Fibroblast of peridontal ligament (primary cell): ENCODE results near the gene TRDN.
"Not testable (repeated sequence)": the region's sequence is repeated elsewhere in the genome, so short reads cannot be mapped to it uniquely, and the experiment has no call there.

Source experiments
- DNase-seq: peaks from one replicate; pipeline ENCODE4 v3.0.0-alpha.2; 2010; ENCODE audit errors: extremely low read depth

TRDN gene

DNA sequence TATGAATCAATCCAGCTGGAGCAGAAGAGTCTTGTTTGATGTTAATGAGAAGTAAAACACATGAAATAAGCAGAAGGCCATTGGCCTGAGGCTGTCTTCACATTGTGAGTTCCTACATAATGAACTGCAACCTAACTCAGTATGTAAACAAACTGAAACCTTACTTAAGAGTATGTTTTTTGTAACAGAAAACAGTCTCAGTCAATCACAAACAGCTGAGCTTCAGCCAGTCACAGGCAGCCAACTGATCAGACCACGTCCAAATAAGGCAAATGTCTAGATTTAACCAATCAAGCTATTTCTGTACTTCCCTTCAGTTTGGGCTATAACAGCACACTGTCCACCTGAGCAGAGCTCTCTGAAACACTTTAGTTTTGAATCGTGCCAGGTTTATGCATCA lies 234.7 kb downstream of the TRDN start:
- DNase-seq, result no peak

DNA sequence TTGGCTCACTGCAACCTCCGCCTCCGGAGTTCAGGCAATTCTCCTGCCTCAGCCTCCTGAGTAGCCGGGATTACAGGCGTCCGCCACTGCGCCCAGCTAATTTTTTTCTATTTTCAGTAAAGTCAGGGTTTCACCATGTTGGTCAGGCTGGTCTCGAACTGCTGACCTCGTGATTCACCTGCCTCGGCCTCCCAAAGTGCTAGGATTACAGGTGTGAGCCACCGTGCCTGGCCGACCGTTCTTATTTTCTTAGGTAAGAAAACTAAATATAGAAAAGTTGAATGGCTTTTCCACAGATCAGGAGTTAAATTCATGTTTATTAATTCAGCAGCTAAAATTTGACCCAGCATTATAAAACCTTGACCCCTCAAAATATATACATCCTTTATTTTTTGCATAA lies 238.7 kb downstream of the TRDN start:
- DNase-seq, result no peak

DNA sequence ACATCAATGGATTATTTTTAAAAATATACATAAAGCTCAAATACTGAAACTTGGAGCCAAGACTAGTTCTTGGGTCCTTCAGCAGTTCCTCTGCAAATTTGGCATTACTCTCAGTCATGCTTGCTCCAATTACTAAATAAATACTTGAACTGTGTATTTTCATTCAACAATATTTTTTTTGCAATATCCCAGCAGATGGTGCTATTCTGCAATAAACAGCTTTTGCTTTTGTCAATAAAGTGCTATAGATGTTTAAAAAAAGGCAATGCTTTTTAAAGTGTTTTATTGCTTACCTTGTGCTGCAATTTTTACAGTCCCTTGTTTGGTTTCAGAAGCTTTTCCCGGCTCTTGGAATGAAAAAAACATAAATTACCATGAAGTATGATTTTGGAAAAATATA lies 243.4 kb downstream of the TRDN start:
- DNase-seq, result peak; percentile 18

DNA sequence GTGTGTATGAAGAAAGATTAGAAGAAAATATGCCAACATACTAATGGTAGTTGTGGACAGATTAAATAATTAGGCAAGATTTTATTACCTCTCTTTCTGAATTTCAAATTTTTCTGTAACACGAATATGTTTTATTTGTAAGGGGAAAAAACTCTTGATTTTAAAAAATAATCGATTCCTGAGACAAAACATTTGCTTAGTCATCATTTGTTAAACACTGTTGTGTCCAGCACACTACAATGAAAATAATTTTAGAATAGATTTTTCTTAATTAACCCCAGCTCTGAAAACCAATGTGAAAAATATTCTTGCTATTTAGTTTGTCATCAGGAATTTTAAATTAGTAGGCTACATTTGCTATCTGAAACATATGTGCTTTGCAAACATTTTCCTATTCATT lies 253.0 kb downstream of the TRDN start:
- no peak for DNase-seq

DNA sequence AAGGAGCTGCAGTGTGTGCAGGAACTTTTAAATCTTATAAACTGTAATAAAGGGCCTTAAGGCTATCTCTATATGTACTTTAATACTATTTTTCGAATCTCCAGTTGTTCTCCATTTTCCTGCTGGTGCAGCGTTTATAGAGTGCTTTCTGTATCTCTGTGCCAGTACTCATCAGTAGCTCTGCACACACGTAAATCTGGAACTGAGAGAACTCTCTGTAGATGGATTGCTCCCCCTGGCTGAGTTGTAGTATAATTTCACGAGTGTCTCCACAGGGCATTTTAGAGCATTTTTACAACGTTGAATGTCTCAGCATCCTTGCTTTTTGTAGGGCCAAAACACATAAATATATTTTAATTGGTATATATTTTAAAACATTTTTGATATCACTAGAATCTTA lies 256.5 kb downstream of the TRDN start:
- DNase-seq, result peak; percentile 10

DNA sequence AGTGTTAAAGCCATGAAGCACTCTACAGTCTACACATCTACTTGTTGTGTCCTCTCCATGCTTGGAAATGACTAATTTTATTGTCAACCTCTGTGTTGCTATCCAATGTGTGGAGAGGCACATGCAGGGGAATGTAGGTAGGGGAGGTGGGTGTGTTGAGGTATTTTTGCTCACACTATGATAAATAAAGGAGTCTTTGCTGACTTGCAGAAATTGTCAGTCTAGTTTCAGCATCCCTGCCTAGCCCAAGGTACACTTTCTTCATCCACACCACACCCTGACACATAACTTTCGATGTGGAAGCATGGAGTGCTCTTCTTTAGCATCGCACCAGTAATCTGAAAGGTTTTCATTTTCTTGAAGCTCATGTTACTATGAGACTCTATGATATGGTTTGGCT lies 264.0 kb downstream of the TRDN start:
- no peak for DNase-seq

DNA sequence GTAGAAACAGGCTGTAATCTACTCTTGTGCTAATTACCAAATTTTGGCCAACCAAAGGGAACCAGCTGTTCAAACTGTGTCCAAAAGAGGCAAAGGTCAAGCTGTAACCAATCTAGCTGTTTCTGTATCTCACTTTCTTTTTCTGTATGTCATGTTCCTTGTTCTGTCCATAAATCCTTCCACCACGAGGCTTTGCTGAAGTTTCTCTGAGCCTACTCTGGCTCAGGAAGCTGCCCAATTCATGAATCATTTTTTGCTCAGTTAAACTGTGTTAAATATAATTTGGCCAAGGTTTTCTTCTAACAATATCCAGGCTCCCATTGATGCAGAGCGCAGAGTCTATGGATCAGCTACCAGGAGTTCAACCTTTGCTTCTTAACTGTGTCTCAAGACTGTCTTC lies 272.8 kb downstream of the TRDN start:
- DNase-seq, result no peak

DNA sequence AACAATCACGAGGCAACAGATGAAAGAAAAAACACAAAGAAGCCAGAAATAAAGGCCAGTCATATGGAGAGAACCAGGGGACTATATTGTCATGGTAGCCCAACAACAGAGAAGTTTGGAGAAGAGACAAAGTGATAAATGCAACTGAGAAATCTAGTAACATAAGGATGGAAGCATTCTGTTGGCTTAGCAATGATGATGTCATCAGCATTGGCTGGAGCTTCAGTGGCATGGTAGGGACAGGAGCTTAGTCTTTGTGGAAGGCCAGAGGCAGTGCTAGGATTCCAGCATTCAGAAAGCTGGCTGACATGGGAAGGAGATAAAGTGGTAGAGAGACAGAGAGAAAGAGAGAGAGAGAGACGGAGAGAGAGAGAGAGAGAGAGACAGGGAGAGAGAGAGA lies 276.4 kb downstream of the TRDN start:
- DNase-seq, result no peak

DNA sequence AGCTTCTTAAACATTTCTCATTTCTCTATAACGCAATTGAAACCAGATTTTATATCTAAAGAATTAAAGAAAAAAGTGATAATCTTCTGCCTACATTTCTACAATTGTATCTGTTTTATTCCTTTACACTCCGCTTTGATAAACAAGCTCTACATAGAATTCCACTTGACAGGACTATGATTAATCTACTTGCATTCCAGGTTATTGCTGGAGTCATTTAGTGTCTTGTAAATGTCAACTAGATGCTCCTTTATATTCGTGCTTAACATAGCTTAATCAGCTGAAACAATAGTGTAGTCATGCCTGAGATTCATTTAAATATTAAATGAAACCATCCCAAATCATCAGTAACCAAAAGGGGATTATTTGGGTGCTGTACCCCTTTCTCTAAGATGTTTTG lies 284.0 kb downstream of the TRDN start:
- no peak for DNase-seq

DNA sequence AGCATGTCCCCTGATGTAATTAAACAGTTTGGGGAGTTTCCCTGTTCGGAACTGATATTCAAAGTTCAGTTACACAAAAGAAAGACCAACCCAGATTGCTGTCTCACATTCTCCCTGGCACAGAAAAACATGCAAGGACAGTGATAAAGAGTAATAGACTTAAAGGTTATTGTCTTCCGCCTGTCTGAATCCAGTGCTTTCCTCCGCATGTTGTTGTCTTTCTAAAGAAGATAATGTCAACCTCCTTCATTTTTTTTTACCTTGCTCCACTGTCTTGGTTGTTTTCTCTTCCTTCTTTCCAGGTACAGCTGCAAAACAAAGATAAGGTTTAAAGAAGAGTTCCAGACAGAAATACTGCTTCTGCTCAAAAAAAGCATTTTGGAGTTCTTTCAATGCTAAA lies 284.5 kb downstream of the TRDN start:
- no peak for DNase-seq

DNA sequence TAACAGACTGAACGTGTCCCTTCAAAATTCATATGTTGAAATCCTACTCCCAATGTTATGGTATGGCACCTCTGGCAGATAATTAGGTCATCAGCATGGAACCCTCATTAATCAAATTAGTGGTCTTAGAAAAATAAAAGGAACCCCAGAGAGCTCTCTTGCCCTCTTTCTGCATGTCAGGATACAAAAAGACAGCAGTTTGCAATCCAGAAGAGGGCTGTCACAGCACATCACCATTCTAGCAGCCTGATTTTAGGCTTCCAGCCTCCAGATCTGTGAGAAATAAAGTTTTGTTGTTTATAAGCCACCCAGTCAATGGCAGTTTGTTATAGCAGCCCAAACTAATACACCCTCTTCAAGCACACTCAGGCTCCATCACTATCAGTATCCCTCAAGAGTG lies 292.9 kb downstream of the TRDN start:
- no peak for DNase-seq

DNA sequence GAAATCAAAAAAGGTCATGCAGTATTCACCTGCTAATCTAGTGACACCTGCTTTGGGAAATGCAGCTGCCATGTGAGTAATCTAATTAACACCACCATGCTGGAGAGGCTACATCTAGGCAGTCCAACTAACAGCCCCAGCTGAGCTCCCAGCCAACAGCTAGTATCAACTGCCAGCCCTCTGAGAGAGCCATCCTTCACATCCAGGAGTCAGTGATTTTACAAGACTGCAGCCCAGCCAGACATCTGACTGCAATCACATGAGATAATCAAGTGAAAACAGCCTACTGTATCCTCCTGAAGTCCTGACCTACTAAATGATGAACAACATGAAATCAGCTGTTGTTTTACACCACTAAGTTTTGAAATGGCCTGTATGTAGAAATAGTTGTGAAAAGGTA lies 298.4 kb downstream of the TRDN start:
- DNase-seq, result no peak

DNA sequence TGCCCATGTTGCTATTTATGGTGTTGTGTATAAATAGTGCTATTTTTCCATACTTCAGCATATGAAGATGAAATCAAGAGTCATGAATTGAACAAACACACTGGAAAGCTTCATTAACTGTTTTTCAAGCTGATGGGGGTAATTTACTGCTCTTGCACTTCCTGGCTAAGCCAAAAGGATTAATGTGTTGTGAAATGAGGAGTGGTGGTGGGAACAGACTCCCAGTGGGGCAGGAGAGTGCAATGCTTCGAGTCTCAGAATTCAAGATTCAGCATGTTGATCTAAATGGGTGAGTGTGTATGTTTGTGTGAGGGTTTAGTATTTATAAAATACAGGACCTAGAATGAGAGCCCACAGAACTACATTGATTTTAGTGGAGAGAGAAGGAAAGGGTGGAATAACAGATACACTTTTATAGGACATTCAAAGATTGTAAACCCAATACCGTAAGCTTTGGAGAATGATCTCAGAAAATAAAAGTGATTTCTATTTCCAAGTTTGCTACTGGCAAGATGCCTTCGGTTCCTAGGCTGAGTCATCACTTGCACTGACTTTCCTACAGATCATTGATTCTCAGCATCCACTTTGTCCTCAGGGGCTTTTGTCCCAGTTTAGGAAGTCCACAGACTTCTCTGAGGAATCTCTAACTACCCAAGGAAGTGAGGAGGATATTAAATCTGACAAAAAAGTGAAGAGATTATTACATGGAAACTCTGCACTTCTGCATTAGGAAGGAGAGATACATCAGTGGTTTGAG lies 303.6 kb downstream of the TRDN start:
- no peak for DNase-seq

DNA sequence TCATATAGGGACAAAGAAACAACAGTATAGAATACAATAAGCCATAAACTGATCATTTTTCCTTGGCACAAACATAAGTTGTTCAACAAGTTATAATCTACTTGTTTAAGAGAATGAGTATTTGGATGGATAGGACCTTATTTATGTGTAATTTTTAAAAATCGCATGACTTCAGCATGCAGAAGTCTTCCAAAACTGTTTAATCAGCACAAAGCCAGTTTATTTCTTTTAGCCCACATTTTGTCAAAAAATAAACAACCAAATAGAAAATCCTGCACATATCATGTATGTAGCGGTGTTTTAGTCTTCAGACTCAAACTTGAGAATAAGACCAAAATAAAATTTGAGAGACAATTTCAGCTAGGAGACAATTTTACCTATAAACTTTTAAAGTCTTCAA lies 304.7 kb downstream of the TRDN start:
- no peak for DNase-seq

DNA sequence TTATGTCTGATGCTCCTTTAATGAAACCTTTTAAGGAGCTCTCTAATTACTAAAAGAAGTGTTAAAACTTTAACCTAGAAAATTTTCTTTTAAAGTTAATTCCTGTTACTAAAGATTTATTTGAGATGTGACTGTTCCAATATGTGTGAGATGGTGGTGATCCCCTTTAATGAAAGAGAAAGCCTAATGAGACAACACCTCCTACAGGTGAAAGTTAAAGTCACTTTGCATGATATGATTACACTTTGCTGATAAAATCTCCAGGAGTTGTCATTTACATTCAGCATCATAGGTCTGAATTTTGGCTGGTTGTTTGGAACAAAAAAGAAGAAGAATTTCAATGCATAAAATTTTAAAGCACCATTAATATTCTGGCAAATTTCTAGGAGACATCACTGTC lies 307.4 kb downstream of the TRDN start:
- no peak for DNase-seq

DNA sequence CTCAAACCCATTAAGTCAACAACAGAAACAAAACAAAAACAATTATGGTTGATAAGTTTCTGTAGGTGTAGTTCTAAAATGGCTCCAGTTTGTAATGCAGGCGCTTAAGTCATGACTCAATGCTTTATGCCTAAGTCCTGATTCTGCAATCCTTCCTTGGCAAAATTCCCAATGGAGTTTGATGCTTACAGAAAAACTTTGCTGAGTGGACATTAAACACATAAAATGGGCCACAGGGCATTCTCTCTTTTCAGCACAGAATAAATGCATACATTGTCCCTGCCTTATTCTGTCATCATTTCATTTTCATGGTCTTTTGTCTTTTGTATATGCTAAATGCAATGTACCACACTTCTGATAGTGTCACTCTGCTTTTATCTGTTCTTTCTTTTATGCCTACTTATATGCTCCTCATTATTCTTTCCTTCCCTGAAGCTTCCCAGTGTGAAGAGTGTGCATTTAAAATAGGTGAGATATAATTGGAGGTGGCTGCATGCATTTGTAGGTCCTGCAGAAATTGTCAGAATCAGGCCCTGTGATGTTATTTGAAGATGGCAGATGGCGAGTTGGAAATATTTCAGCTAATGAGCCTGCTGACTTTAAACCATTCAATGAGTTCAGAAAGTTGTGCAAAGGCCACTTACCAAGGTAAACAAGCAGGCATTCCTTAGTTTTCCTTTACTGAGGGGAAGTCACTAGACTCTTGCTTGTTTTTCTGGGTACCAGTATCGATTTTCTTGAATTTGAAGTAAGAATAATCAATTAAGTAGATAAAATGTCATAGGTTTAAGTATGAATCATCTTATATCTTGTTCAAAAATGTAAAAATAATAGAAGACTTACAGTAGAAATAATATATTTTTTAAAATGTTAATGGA lies 313.1 kb downstream of the TRDN start:
- no peak for DNase-seq

DNA sequence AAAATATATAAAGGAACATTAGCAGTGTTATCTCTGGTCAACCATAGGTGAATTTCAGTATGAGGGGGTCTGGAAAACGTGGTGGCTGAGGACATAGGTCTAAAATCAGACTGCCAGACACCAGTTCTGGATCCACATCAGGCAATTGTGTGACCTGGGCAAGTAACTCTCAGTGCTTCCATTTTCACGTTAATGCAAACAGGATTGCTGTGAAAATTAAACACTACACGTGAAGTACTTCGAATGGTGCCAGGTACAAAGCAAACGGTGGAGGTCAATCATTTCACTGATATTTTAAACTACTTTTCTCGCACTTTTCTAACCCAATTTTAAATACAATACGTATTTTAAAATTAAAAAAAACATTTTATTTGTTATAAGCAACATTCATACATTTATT lies 315.7 kb downstream of the TRDN start:
- no peak for DNase-seq

DNA sequence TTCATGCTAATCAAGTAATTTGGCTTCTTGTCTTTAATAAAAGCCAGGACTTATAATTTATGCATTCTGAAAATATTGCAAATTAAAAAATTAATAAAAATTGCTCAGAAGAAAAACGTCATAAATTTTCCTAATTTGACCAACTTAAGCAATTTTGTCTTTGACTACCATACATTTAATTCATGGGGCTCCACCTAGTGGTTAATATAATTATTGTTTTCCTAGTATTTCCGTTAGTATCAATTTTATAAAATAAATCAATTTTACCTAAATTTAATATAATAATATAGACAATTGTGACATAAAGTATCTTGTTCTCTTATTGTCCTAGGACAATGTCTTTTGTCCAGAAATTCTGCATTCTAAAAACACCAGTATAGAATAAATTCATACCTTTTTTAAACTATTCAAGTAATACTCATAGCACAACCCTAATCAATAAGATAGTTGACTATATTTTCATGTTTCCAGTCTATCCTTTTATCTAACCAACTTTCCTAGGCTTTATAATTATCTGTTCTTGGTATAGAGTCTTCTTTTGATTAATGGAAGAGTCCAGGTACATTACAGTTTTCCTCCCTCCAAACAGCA lies 319.9 kb downstream of the TRDN start:
- DNase-seq, result peak; percentile 44

DNA sequence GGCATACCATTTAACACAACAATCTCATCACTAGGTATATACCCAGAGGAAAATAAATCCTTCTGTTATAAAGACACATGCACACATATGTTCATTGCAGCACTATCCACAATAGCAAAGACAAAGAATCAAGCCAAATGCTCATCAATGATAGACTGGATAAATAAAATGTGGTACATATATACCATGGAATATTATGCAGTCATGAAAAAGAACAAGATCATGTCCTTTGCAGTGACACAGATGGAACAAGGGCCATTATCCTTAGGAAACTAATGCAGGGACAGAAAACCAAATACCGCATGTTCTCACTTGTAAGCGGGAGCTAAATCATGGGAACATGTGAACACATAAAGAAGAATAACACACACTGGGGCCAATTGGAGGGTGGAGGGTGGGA lies 322.3 kb downstream of the TRDN start:
- DNase-seq, result not testable (repeated sequence)

DNA sequence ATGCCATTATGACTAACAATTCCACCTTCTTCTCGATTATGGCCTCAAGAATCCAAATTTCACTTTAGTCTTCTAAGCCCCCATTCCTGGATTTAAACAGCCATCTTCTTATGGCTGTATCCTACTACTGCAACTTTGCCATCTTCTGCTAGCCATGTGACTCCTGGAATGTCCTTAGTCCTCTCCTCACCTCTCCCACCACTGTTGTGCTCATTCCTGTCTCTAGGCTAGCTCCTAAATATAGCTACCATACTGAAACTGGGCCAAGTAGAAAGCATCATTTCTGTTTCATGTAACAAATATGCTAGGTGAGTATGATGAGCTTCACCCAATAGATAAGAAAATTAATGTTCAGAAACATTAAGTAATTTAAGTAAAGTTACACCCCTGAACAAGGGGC lies 327.6 kb downstream of the TRDN start:
- DNase-seq, result no peak

DNA sequence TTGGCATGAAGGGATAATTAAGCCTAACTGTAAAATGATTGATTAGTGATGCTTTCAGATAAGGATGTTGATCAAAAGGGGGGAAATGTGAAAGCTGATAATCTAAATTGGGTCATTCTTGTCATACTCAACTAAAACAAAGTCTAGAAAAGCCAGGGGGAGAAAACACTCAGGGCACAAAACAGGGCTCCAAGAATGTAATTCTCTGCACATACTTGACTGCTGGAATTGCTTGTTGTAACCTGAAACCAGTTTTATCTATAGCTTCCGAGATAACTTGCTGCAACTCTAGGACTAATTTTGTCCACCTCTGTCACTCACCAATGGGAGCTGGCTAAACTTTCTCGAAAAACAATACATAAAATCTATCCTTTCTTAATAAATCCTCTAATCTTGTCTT lies 330.4 kb downstream of the TRDN start:
- DNase-seq, result no peak

DNA sequence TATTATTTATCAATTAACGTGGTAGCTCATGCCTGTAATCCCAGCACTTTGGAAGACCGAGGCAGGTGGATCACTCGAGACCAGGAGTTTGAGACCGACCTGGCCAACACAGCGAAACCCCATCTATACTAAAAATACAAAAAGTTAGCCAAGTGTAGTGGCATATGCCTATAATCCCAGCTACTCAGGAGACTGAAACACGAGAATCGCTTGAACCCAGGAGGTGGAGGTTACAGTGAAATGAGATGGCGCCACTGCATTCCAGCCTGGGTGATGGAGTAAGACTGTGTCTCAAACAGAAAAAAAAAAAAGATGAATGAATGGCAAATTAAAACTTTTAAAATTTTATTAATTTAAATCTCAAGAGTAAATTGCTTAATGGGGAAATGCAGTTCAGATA lies 341.1 kb downstream of the TRDN start:
- no peak for DNase-seq

DNA sequence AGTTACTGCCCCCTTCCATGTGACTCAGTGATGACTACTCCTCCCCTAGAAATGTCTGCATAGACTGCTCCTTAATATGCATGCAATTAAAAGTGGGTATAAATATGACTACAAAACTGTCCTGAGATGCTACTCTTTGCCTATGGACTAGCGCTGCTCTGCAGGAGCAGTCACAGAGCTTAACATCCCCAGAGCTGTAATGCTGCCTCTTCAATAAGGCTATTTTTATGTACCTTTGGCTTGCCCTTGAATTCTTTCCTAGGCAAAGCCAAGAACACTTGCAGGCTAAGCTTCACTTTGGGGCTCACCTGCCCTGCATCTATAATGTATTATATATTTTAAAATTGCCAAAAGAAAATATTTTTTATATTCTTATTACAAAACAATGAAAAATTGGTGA lies 341.6 kb downstream of the TRDN start:
- DNase-seq, result no peak
